HG03060 (cell line): Measurements from ENCODE around the gene CDC42EP4.

Source experiments
- ATAC-seq: cut with Tn5 transposase; IDR thresholded peaks from one replicate; pipeline ENCODE4 v1.9.1; 2021; ENCODE audit warnings: low read depth, moderate number of reproducible peaks; ENCODE audit not compliant: unreplicated experiment

Gene CDC42EP4

DNA sequence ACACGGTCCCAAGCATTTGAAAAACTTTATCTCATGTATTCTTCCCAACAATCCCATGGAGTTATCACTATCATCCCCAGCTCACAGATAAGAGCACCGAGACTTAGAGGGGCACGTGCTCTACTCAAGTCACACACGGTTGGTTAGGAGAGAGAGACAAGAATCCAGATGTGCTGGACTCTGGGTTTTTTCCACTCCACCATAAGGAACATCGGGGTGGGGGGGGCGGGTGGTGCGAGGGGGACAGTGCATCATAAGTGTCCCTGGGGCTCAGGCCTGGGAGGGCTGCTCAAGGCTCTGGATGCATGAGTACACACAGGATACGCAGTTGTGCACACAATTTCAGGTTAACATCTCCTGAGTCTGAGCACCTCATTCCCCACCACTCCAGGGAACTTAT lies 7.4 kb downstream of the CDC42EP4 start:
- no peak for ATAC-seq

DNA sequence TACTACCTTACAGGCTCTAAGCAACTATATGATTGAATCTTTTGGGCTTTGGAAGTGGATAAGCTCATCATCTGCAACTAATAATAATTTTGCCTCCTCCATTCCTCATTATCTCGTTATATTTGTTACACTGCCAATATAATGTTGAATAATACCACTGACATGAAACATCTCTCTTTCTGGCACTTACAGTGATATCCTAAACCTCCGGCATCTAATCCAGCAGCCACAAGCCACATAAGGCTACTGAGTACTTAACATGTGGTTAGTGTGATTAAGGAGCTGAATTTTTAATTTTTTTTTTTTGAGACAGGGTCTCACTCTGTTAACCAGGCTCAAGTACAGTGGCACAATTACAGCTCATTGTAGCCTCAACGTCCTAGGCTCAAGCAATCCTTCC lies 9.6 kb downstream of the CDC42EP4 start:
- no peak for ATAC-seq

DNA sequence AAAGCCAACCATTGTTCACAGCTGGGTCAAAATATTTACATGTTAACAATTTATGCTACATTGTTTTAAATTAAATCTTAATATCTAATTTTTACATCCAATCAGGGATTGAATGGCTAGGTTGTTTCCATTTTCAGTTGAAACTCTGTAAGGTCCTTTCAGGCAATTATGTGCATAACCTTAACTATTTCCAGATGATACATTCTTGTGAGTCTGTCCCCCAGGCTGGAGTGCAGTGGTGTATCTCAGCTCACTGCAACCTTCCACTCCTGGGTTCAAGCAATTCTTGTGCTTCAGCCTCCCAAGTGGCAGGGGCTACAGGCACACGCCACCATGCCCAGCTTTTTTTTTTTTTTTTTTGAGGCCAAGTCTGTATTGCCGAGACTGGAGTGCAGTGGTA lies 10.4 kb downstream of the CDC42EP4 start:
- ATAC-seq = no peak

GRCh38 chr17:73300392-73300791 lies 11.4 kb downstream of the CDC42EP4 start:
- ATAC-seq = no peak

- no peak for ATAC-seq
Measured at GRCh38 chr17:73297934-73298861, 13.6 kb downstream of the CDC42EP4 start.

DNA sequence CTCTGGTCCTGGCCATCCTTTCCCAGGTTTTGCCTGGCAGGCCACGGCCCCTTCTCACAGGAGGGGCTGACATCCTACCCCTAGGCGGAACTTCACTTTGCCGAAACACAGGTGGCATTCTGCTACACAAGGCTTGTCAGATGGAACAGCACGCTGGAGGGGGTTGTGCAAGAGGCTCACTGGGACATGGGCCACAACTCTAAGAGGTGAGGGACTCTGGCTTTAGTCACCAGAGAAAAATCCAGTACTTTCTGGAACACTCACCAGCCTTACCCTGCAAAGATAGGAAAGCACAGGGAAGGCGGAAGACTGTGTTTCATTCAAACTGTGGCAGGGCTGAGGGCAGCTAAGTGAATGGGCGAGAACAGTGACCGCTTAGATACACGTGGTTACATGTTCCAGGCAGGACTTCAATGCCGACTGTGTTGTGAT lies 18.3 kb downstream of the CDC42EP4 start:
- no peak for ATAC-seq

GRCh38 chr17:73293031-73293430 lies 18.8 kb downstream of the CDC42EP4 start:
- no peak for ATAC-seq

DNA sequence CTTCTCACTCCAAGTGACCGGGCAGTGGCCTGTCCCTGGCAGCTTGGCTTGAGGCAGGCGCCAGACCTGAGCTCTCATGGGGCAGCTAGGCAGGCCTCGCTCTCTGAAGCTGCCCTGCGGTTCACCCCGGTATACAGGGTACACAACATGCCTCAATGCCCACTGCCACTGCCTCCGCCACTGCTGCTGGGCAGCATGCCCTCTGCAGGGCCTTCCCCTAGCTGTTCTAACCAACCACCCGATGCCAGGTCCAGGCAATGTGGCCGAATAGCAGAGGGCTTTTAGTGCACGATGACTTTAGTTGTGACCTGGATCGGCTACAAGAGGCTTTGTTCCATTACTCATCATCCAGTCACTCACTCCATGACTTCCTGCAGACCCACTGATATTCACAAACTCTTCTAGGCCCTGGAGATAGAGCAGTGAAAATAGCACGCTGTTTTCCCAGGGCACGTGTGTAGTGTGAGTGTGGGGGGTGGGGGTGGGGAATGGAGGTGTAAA lies 19.7 kb downstream of the CDC42EP4 start:
- no peak for ATAC-seq

DNA sequence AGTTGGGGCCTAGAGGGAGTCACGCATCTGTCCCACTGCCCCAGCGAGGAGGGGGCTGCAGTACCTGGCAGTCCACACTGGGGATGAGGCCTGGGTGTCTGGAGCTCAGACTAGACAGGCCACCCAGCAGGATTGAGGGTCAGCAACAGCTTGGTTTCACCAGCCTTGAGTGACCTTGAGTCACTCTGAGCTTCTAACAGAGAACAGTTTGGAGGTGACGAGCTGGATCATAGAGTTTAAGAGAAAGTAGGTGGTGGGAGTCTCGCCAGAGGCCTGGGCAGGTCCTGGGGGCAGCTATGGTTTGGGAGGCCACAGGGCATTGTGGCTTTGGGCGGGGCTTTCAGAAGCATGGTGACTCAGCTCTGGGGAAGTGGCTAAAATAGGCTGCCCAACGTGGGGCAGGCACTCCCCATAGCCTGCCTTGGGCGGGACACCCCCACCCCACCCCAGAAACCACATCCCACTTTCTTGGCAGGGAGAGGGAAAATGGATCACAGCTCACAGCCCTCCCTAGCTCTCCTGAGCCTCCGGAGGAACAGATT lies 20.5 kb downstream of the CDC42EP4 start:
- peak; percentile 73 for ATAC-seq

GRCh38 chr17:73290399-73291259 lies 21.2 kb downstream of the CDC42EP4 start:
- ATAC-seq = peak; percentile 11

DNA sequence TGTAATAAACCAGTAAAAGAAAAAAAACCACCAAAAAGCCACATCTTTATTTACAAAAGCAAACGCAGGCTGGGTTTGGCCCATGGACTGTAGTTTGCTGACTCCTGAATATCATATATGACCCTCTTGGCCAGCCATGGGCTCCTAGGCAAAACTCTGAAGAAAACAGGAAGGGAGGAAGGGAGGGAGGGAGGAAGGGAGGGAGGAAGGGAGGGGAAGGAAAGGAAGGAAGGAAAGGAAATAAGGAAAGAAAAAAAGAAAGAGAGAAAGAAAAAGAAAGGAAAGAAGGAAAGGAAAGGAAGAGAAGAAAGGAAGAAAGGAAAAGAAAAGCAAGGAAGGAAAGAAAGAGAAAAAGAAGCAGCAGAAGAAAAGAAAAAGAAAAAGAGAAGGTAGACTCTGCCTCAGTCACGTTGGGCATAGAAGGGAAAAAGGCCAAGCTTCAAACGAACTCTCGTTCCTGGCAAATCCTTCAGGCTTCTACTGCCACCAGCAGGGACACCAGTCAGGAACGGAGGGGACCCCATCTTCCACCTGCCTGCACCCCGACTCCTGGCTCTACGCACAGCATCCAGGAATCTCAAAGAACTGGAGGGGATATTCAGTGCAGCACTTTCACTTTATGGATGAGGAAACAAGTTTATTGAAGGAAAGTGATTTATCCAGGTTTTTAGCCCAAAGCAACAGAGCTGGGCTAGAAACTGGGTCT lies 22.1 kb downstream of the CDC42EP4 start:
- no peak for ATAC-seq

DNA sequence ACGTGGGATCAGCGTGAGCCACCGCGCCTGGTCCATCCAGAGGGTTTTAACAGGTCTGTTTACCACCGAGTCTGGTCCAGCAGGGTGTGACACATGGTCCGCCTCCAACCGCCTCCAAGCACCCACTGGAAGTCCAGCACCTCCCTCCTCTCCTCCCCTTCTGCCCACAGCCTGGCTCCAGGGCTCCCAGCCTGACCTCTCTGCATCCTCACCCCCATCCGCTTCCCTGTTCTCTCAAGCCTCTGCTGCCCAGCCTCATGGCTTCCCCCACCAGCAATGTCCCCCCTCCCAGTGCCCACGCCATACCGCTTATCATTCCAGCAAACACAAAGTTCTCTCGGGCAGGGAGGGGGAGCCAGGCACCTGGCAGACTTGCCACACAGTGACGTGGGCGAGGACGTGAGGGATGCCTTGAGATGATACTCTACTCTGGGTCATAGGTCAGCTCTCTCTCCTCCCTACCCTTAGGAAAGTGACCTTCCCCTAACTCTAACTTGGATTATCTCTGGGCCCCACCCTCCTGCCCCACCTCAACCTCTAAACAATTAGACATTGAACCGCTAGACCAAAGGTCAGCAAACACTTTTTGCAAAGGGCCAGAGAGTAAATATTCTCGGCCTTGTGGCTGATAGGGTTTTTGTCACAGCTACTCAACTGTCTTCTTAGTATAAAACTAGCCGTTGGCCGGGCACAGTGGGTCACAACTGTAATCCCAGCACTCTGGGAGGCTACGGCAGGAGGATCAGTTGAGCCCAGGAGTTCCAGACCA lies 23.1 kb downstream of the CDC42EP4 start:
- ATAC-seq = no peak

- no peak for ATAC-seq
Measured at GRCh38 chr17:73286863-73287296, 24.9 kb downstream of the CDC42EP4 start.

DNA sequence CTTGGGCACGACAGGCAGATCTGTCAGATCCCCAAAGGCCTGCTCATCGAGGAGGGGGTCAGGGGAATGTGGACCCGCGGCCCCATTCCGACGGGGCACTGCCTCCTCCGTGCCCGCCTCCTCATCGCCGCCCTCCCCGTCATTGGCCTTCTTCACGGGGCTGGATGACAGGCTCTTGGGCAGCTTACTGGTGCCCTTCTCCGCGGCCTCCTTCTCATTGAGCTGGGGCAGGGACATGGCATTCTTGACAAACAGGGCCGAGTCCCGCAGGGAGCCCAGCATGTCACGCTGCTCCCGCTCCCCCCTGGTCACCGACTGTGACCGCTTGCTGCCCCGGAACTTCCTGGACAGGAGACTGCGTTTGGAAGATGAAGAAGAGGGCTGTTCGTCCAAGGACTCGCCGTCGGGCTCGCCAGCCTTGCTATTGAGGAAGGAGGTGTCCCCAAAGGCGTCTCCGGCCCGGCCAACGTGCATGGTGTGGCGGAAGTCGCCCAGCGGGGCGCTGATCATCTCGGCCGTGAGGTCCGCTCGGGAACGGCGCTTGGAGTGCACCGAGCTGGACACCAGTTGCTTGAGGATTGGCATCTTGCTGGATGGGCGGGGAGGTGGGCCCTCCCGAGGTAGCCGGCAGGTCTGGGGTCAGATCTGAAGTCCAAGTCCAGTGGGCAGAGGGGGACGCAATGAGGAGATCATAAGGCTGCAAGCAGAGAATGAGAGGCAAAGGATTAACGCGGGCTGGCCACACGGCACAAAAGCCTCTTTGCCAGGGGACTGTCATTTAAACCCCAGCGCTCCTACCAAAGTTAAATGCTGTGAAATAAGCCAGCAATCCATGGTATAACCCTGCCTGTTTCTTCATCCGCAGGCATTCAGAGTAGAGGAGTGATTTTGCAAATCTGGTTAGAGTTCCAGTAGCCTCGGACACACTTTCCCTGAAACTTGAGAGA lies 25.6 kb downstream of the CDC42EP4 start:
- no peak for ATAC-seq

- ATAC-seq = no peak
Measured at GRCh38 chr17:73285603-73285908, 26.2 kb downstream of the CDC42EP4 start.

GRCh38 chr17:73284906-73285602 lies 26.7 kb downstream of the CDC42EP4 start:
- no peak for ATAC-seq

DNA sequence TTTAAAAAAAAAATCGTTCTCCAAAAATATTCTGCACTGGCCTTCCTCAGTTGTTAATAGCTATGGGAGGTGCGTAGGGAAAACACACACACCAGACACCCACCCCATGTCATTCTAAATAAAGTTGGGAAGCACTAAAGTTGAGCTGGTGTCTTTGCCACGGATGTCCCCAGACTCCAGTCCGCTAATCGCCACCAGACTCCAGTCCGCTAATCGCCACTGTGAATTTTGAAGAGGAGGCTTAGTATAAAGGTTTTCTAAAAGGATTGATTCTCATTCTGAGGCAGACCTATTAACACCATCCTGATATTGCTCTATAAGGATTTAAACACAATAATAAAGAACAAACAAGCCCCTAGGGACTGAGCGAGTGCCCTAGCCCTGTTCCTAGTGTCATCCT lies 27.4 kb downstream of the CDC42EP4 start:
- ATAC-seq = no peak

GRCh38 chr17:73283841-73284282 lies 27.9 kb downstream of the CDC42EP4 start:
- ATAC-seq = no peak
